NB4 (cell line): ENCODE results near the gene VPS13C.

Source experiments
- CTCF ChIP-seq: IDR thresholded peaks from one replicate; pipeline ENCODE4 v1.5.1; 2012; ENCODE audit warnings: low read depth, low read length
- MAX ChIP-seq: IDR thresholded peaks from 2 replicates; pipeline ENCODE4 v1.6.1; 2011; ENCODE audit warnings: low read depth, low read length
- MYC ChIP-seq: IDR thresholded peaks from 2 replicates; pipeline ENCODE4 v1.6.1; 2011; ENCODE audit warnings: low read depth, low read length
- POLR2A ChIP-seq: IDR thresholded peaks from 2 replicates; pipeline ENCODE4 v1.6.1; 2011; ENCODE audit warnings: mild to moderate bottlenecking; ENCODE audit not compliant: insufficient read length; ENCODE audit errors: extremely low read depth

- TF ChIP-seq POLR2A (no peak), MYC (no peak), CTCF (no peak), MAX (no peak)
These were observed 33.6 kb downstream of the VPS13C start for GRCh38 chr15:62026487-62027262.
